GM21423 (cell line): ENCODE measurements around the gene ANTXR1.
"Not testable (repeated sequence)": the region's sequence is repeated elsewhere in the genome, so short reads cannot be mapped to it uniquely, and the experiment has no call there.

Experiments
- ATAC-seq: cut with Tn5 transposase; IDR thresholded peaks from one replicate; pipeline ENCODE4 v1.9.1; 2021; ENCODE audit warnings: mild to moderate bottlenecking, moderate library complexity; ENCODE audit not compliant: unreplicated experiment

The ANTXR1 gene

DNA sequence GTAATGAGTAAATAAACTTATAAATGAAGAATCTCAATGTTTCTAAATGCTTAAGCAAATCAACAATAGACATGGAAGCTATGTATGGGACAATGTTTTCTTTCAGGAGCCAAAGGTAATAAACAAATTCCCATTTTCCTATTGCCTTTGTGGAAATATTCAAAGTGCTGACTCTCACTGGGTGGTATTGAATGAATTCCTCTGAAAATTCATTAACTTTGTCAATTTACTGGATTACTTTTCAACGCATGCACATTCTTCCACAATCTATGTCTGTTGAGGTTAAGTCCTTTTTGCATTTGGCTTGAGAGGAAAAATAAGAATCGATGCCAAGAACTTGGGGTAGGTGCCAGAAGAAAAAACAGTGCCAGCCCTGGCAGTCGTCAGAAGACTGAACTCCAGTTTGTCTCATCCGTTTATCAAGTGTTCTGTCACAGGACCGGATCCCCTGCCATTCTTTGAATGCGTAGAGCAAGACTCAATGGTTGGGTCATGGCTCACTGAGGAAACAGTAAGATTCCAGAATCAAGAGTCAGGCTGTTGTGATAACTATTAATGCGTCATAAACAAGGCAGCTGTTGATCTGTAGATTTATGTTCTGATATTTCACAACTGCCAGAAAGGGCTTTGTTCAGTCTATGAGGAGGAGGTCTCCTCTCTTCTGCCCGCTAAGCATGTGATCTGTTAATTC, 240.8 kb downstream of the ANTXR1 start:
- no peak for ATAC-seq

- ATAC-seq, result no peak
Observed at GRCh38 chr2:69255760-69256159, 242.8 kb downstream of the ANTXR1 start.

GRCh38 chr2:69259994-69260591, 247.1 kb downstream of the ANTXR1 start:
- ATAC-seq, result not testable (repeated sequence)

- ATAC-seq, result no peak
Observed at GRCh38 chr2:69260666-69261065, 247.7 kb downstream of the ANTXR1 start.

GRCh38 chr2:69269330-69269729, 256.4 kb downstream of the ANTXR1 start:
- ATAC-seq, result no peak

- no peak for ATAC-seq
Observed at GRCh38 chr2:69271831-69272257, 258.9 kb downstream of the ANTXR1 start.

DNA sequence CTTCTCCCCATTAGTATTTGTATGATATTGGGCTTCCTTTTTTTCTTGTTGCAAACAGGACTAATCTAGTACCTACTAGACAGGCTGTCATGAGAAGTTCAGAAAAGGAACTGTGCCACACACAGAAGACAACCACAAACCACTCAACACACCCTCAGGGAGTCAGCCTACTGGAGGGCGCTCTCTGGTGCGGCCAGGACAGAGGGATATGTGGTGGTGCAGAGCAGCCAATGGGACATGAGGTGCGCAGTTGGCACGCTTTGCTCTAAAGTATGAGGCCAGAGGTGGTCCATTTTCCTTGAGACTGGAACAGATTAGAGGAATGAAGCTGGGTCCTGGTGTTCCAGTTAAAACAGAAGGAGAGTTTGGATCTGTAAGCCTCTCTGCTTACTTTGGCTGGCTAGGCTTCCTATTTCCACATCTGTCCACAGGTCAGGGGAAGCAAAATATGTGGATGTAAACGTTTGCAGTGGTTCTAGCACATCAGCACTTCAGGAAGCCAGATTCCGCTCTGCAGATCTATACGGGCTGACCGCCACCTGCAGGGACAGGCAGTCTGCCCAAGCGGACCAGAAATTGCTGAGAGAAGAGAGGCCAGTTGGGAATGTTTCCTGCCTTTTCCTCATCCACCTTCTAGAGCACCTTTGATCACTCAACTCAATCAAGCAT, 260.0 kb downstream of the ANTXR1 start:
- ATAC-seq, result no peak

DNA sequence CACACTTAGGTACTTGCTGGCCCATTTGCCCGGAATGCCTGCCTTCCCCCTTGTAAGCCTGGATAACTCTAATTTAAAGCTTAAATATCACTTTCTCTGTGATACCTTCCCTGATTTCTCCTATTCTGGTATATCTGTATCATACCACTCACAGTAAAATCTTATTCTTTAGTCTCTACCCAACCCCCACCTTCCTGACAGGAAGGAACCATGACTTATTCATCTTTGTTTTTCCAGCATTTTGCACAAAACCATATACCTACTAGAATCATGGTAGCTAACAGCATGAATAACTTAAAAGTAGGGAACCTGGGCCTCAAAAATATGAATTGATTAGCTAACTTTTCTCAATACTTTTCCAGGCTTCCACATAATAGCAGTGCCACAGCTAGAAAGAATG, 262.5 kb downstream of the ANTXR1 start:
- no peak for ATAC-seq

- no peak for ATAC-seq
Observed at GRCh38 chr2:69278366-69278765, 265.4 kb downstream of the ANTXR1 start.

GRCh38 chr2:69279211-69279610, 266.2 kb downstream of the ANTXR1 start:
- ATAC-seq, result no peak

DNA sequence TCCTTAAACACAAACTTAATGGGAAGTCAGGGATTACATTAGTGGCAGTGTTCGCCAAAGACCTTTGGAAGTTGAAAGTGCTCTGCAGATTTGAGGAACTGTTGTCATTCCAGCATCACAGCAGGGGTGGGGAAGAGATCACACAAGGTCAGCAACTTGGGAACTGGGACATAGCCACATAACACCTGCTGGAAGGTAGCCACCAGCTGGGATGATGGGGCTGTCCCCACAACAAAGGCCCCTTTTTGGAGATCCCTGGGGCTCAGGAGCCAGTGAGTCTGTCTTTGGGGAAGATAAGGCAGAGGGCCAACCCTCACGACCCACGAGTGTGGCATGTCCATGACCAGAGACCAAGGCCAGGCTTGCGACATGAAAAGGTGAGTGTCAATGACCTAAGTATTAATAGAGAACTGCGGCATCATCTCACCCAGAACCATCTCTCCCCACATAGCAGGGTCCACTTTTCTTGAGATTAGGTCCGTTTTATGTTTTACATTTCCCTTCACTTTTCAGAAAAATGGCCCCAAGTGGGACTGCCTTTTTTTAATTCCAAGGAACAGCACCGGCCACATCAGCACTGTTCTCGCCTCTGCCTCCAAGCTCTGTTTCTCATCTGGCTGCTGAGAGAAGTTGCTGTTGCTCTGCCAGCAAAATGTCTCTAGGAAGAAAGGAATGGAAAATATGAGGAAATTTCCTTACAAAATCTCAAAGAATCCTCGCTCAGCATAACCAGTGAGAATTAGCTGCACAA, 267.1 kb downstream of the ANTXR1 start:
- ATAC-seq, result no peak

DNA sequence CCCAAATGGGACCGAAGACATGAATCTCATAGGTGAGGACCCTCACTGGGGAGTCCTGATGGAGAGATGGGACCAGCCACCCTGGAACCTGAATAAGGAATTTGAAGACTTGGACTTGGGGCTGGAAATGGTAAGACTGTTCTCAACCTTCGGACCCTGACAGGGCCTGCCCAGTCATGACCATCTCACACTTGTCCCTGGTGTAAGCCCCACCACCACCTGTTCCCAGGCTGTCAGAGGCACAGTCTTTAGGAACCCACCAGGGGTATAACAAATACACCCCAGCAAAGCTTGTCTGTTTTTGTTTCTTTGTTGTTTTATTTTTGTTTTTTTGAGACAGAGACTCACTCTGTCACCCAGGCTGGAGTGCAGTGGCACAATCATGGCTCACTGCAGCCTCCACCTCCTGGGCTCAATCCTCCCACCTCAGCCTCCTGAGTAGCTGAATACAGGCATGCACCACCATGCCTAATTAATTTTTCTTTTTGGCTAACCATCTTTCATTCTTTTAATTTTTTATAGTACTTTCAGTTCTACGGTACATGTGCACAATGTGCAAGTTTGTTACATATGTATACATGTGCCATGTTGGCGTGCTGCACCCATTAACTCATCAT, 267.9 kb downstream of the ANTXR1 start:
- no peak for ATAC-seq

GRCh38 chr2:69285379-69285894, 272.5 kb downstream of the ANTXR1 start:
- ATAC-seq, result no peak

- ATAC-seq, result no peak
Observed at GRCh38 chr2:69287544-69287943, 274.6 kb downstream of the ANTXR1 start.

GRCh38 chr2:69288429-69288828, 275.4 kb downstream of the ANTXR1 start:
- no peak for ATAC-seq

GRCh38 chr2:69291004-69291650, 278.1 kb downstream of the ANTXR1 start:
- ATAC-seq, result no peak

- no peak for ATAC-seq
Observed at GRCh38 chr2:69291721-69292120, 278.7 kb downstream of the ANTXR1 start.

DNA sequence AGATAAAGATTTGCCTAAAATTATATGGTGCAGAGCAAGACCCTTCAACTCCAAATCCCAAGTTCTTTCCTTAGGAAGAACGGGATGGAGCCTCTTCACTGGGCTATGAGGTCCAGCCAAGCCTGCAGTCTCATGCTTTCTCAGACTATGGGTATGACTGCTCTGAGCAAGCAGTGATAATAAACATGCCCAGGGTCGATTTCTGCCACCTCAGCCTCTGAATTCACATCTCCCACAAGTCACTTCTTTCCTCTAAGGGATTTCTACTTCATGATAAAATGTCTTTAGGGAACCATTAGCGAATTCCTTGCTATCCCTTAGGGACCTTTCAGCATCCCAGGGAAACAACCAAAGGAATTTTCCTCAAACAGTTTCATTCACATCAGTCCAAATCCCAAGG, 279.3 kb downstream of the ANTXR1 start:
- no peak for ATAC-seq

DNA sequence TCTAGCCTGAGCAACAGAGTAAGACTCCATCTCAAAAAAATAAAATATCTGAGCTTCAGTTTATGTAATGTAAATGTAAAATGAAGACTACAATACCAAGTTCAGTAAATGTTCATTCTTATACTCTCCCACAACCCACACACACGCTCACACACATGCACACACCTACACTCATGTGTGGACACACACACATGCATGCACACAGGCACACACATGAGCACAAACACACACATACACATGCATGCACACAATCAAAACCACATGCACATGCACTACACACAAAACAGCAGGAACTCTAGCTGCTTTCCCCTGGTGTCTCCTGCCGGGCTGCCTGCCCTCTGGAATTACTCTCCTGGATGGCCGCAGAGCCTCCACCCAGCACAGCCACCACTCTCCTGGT, 283.4 kb downstream of the ANTXR1 start:
- no peak for ATAC-seq

- no peak for ATAC-seq
Observed at GRCh38 chr2:69297216-69297615, 284.2 kb downstream of the ANTXR1 start.
